H9 (cell line): ENCODE results near the gene SSBP2. TPM values are rescaled to one million over a fixed set of nuclear protein-coding genes. Genes with fewer than 3 reads are reported as not detected.

Source experiments
- DNase-seq: peaks from one replicate; pipeline ENCODE4 v3.0.0-alpha.2; 2017
- H2AFZ ChIP-seq: one replicate; pipeline ENCODE4 v1.6.1; 2013; ENCODE audit warnings: mild to moderate bottlenecking, low read length, control low read depth, moderate library complexity
- H2AK5ac ChIP-seq: 2 replicates; pipeline ENCODE4 v1.6.1; 2013; ENCODE audit warnings: low read length, control low read depth, mixed read lengths; ENCODE audit not compliant: insufficient read length
- H2BK120ac ChIP-seq: one replicate; pipeline ENCODE4 v1.6.1; 2013; ENCODE audit warnings: low read depth, mild to moderate bottlenecking, low read length, control low read depth, inconsistent platforms; ENCODE audit not compliant: poor library complexity, severe bottlenecking
- H2BK12ac ChIP-seq: 2 replicates; pipeline ENCODE4 v1.6.1; 2013; ENCODE audit warnings: low read length, control low read depth, mixed read lengths, low read depth; ENCODE audit not compliant: insufficient read length
- H2BK15ac ChIP-seq: 2 replicates; pipeline ENCODE4 v1.6.1; 2013; ENCODE audit warnings: low read depth, low read length, control low read depth
- H2BK20ac ChIP-seq: one replicate; pipeline ENCODE4 v1.6.1; 2013; ENCODE audit warnings: low read depth, mild to moderate bottlenecking, low read length, control low read depth, inconsistent platforms; ENCODE audit not compliant: poor library complexity, severe bottlenecking
- H2BK5ac ChIP-seq: 2 replicates; pipeline ENCODE4 v1.6.1; 2013; ENCODE audit warnings: low read length, control low read depth, mixed read lengths; ENCODE audit not compliant: insufficient read length
- H3K14ac ChIP-seq: 2 replicates; pipeline ENCODE4 v1.6.1; 2013; ENCODE audit warnings: low read length, control low read depth; ENCODE audit not compliant: insufficient read depth
- H3K18ac ChIP-seq: 2 replicates; pipeline ENCODE4 v1.6.1; 2013; ENCODE audit warnings: low read depth, mild to moderate bottlenecking, mixed read lengths, low read length, control low read depth; ENCODE audit not compliant: insufficient read length
- H3K23ac ChIP-seq: 2 replicates; pipeline ENCODE4 v1.6.1; 2013; ENCODE audit warnings: low read length, control low read depth, mixed read lengths, low read depth; ENCODE audit not compliant: insufficient read length
- H3K23me2 ChIP-seq: 2 replicates; pipeline ENCODE4 v1.6.1; 2013; ENCODE audit warnings: low read depth, mild to moderate bottlenecking, mixed read lengths, low read length, control low read depth; ENCODE audit not compliant: insufficient read length, poor library complexity, severe bottlenecking
- H3K27ac ChIP-seq: 2 replicates; pipeline ENCODE4 v1.5.1; 2013; ENCODE audit warnings: low read length, control low read depth, mixed read lengths, low read depth; ENCODE audit not compliant: insufficient read length
- H3K27me3 ChIP-seq: 2 replicates; pipeline ENCODE4 v1.6.1; 2013; ENCODE audit warnings: low read length, control low read depth, inconsistent platforms; ENCODE audit not compliant: insufficient read depth
- H3K4ac ChIP-seq: 2 replicates; pipeline ENCODE4 v1.6.1; 2013; ENCODE audit warnings: low read depth, mild to moderate bottlenecking, control low read depth, inconsistent platforms, low read length, moderate library complexity
- H3K4me1 ChIP-seq: 2 replicates; pipeline ENCODE4 v1.6.1; 2013; ENCODE audit warnings: low read length, control low read depth, inconsistent platforms; ENCODE audit not compliant: insufficient read depth
- H3K4me2 ChIP-seq: 2 replicates; pipeline ENCODE4 v1.6.1; 2013; ENCODE audit warnings: low read length, control low read depth, mixed read lengths; ENCODE audit not compliant: insufficient read length, insufficient read depth
- H3K56ac ChIP-seq: 2 replicates; pipeline ENCODE4 v1.6.1; 2013; ENCODE audit warnings: low read depth, mild to moderate bottlenecking, mixed read lengths, low read length, control low read depth; ENCODE audit not compliant: insufficient read length
- H3K79me1 ChIP-seq: 2 replicates; pipeline ENCODE4 v1.6.1; 2013; ENCODE audit warnings: low read depth, mild to moderate bottlenecking, moderate library complexity, low read length, control low read depth, inconsistent platforms; ENCODE audit not compliant: insufficient read depth, poor library complexity, severe bottlenecking
- H3K79me2 ChIP-seq: 2 replicates; pipeline ENCODE4 v1.6.1; 2013; ENCODE audit warnings: low read length, control low read depth, inconsistent platforms; ENCODE audit not compliant: insufficient read depth
- H3K9ac ChIP-seq: 2 replicates; pipeline ENCODE4 v1.6.1; 2013; ENCODE audit warnings: low read length, control low read depth, mixed read lengths; ENCODE audit not compliant: insufficient read length; ENCODE audit errors: extremely low read depth
- H3K9me3 ChIP-seq: one replicate; pipeline ENCODE4 v1.6.1; 2013; ENCODE audit warnings: low read depth, low read length, inconsistent platforms; ENCODE audit not compliant: control insufficient read depth
- H3T11ph ChIP-seq: one replicate; pipeline ENCODE4 v1.6.1; 2013; ENCODE audit warnings: mild to moderate bottlenecking, low read length, control low read depth, inconsistent platforms
- H4K20me1 ChIP-seq: one replicate; pipeline ENCODE4 v1.6.1; 2013; ENCODE audit not compliant: control insufficient read depth, insufficient read length, insufficient read depth
- H4K5ac ChIP-seq: 2 replicates; pipeline ENCODE4 v1.6.1; 2013; ENCODE audit warnings: low read depth, mild to moderate bottlenecking, mixed read lengths, low read length, control low read depth; ENCODE audit not compliant: insufficient read length
- H4K8ac ChIP-seq: replicated peaks from 2 replicates; pipeline ENCODE4 v1.6.1; 2013; ENCODE audit warnings: low read length, control low read depth, mixed read lengths, low read depth; ENCODE audit not compliant: insufficient read length
- H4K91ac ChIP-seq: 2 replicates; pipeline ENCODE4 v1.6.1; 2013; ENCODE audit warnings: low read depth, mild to moderate bottlenecking, moderate library complexity, mixed read lengths, low read length, control low read depth; ENCODE audit not compliant: insufficient read length
- H3K27ac Mint-ChIP-seq, 3 experiments: 2 replicates in 2 of 3; 3 replicates in 1 of 3; pipeline ENCODE4 v1.8.0; 2020 to 2021; ENCODE audit warnings: mixed read lengths in 3 of 3, mild to moderate bottlenecking in 1 of 3, moderate library complexity in 1 of 3
- H3K27me3 Mint-ChIP-seq: 2 replicates; pipeline ENCODE4 v1.8.0; 2021; ENCODE audit warnings: low read depth, mild to moderate bottlenecking, moderate library complexity, mixed read lengths
- H3K36me3 Mint-ChIP-seq, 3 experiments: 2 replicates in 2 of 3; 3 replicates in 1 of 3; pipeline ENCODE4 v1.8.0; 2020 to 2021; ENCODE audit warnings: low read depth in 3 of 3, mixed read lengths in 3 of 3; ENCODE audit not compliant: insufficient read depth in 1 of 3
- H3K4me1 Mint-ChIP-seq, 2 experiments: 2 replicates each; pipeline ENCODE4 v1.8.0; 2020; ENCODE audit warnings: mixed read lengths in 2 of 2
- H3K4me3 Mint-ChIP-seq, 2 experiments: 2 replicates in 1 of 2; 3 replicates in 1 of 2; pipeline ENCODE4 v1.8.0; 2020 to 2021; ENCODE audit warnings: mild to moderate bottlenecking in 2 of 2, mixed read lengths in 2 of 2, moderate library complexity in 1 of 2
- H3K9me3 Mint-ChIP-seq, 2 experiments: 2 replicates in 1 of 2; 3 replicates in 1 of 2; pipeline ENCODE4 v1.8.0; 2020; ENCODE audit warnings: mild to moderate bottlenecking in 2 of 2, mixed read lengths in 2 of 2, moderate library complexity in 1 of 2
- WGBS: extraction: QIAGEN DNeasy Blood & Tissue Kit; methylation state at CpG from one replicate; pipeline ENCODE4 v1.1.7; 2013; ENCODE audit warnings: missing lambda C conversion rate, low lambda C conversion rate, mixed read lengths; ENCODE audit not compliant: insufficient read length; ENCODE audit errors: extremely low coverage; 5-methylcytosine and 5-hydroxymethylcytosine counted together
- total RNA-seq: library from RNA; stranded (reverse); gene quantifications from 2 replicates; pipeline ENCODE4 v1.2.1, GENCODE V29; 2021
- TF ChIP-seq, protein P1 (sequence below): fragments of 200-600 bp; sonication (generic); conservative IDR thresholded peaks from 3 replicates; pipeline ENCODE4 v1.8.0; 2021; ENCODE audit warnings: antibody characterized with exemption, mild to moderate bottlenecking

SSBP2 gene
- total RNA-seq, 1 experiment from 2014 or later, result 35.6 TPM

DNA sequence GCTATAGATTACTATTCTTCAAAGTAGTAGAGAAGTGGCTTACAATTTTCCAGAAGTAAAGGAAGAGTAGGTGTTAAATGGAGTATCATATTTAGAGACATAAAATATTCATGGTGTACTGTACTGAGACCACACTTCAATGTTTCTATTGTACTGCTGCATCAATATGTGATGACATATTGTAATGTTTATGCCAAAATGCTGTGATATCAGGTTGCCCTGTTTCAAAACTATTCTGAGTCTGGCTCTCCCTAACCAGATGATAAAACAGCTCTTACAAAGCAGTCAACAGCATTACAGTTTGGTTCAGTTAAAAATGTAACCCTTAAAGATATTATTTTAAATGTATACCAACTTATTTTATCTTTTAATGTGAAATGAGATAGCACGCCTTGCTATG, 326.2 kb downstream of the SSBP2 start:
- Mint-ChIP-seq H3K36me3 (no peaks in the 10 kb centered on the region), H3K27me3 (no peaks in the 10 kb centered on the region), H3K4me1 (peaks cover 7 to 9% of the 10 kb centered on the region in 2 experiments), H3K27ac (no peak overlapping the region), H3K4me3 (no peak overlapping the region), H3K9me3 (no peaks in the 10 kb centered on the region)
- no peak overlapping the region for H2BK5ac ChIP-seq
- H3T11ph ChIP-seq, result no peak overlapping the region
- no peaks in the 10 kb centered on the region for H3K23me2 ChIP-seq
- no peaks in the 10 kb centered on the region for H3K79me1 ChIP-seq
- H3K23ac ChIP-seq, result no peak overlapping the region
- no peaks in the 10 kb centered on the region for H4K20me1 ChIP-seq
- H3K18ac ChIP-seq, result no peak overlapping the region
- H2AK5ac ChIP-seq, result no peak overlapping the region
- no peak overlapping the region for H2BK15ac ChIP-seq
- H4K8ac ChIP-seq, result no peak overlapping the region
- no peak overlapping the region for H4K91ac ChIP-seq
- no peaks in the 10 kb centered on the region for H3K9me3 ChIP-seq
- peaks cover 4% of the 10 kb centered on the region; the same call in 1 of the 2 replicates for H3K4me1 ChIP-seq
- no peak overlapping the region for H3K27ac ChIP-seq
- H4K5ac ChIP-seq, result no peak overlapping the region
- H2BK120ac ChIP-seq, result no peak overlapping the region
- no peak overlapping the region for H3K56ac ChIP-seq
- no peaks in the 10 kb centered on the region for H3K79me2 ChIP-seq
- H3K4ac ChIP-seq, result no peak overlapping the region
- DNase-seq, result no peak
- H2AFZ ChIP-seq, result no peak overlapping the region
- WGBS, result no CpG with 5 or more reads among the region's 1 CpG
- no peak overlapping the region for H3K4me2 ChIP-seq
- H3K9ac ChIP-seq, result no peak overlapping the region
- no peak overlapping the region for H2BK20ac ChIP-seq
- H3K14ac ChIP-seq, result no peak overlapping the region
- no peaks in the 10 kb centered on the region for H3K27me3 ChIP-seq
- TF ChIP-seq, protein P1, sequence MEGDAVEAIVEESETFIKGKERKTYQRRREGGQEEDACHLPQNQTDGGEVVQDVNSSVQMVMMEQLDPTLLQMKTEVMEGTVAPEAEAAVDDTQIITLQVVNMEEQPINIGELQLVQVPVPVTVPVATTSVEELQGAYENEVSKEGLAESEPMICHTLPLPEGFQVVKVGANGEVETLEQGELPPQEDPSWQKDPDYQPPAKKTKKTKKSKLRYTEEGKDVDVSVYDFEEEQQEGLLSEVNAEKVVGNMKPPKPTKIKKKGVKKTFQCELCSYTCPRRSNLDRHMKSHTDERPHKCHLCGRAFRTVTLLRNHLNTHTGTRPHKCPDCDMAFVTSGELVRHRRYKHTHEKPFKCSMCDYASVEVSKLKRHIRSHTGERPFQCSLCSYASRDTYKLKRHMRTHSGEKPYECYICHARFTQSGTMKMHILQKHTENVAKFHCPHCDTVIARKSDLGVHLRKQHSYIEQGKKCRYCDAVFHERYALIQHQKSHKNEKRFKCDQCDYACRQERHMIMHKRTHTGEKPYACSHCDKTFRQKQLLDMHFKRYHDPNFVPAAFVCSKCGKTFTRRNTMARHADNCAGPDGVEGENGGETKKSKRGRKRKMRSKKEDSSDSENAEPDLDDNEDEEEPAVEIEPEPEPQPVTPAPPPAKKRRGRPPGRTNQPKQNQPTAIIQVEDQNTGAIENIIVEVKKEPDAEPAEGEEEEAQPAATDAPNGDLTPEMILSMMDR, result no peak
- H2BK12ac ChIP-seq, result no peak overlapping the region
